HFF-Myc (cell line): ENCODE measurements around the gene MICAL2.

Source experiments
- DNase-seq: peaks from one replicate; pipeline ENCODE4 v3.0.0-alpha.2; 2011; ENCODE audit warnings: low read depth; ENCODE audit errors: extremely low read depth
- H3K4me3 ChIP-seq: replicated peaks from 2 replicates; pipeline ENCODE4 v1.5.1; 2011; ENCODE audit warnings: low read depth, mild to moderate bottlenecking, control low read depth, low read length
- CTCF ChIP-seq: IDR thresholded peaks from 2 replicates; pipeline ENCODE4 v1.5.1; 2012; ENCODE audit warnings: mild to moderate bottlenecking, low read depth, low read length, control low read depth; ENCODE audit errors: missing control alignments

MICAL2 gene

GRCh38 chr11:12077535-12078280 lies 32.7 kb upstream of the MICAL2 start:
- H3K4me3 ChIP-seq, result no peak overlapping the region
- no peak for DNase-seq
- no peak for TF ChIP-seq CTCF

- peak; percentile 88 for DNase-seq
- no peak for TF ChIP-seq CTCF
- no peak overlapping the region for H3K4me3 ChIP-seq
These were observed 30.4 kb upstream of the MICAL2 start for GRCh38 chr11:12079726-12080556.

GRCh38 chr11:12083380-12083779 lies 27.0 kb upstream of the MICAL2 start:
- no peak for DNase-seq
- H3K4me3 ChIP-seq, result no peak overlapping the region

GRCh38 chr11:12084256-12084655 lies 26.1 kb upstream of the MICAL2 start:
- DNase-seq, result no peak
- no peak overlapping the region for H3K4me3 ChIP-seq
- no peak for TF ChIP-seq CTCF

More at GRCh38 chr11:12083380-12083779, 27.0 kb upstream of the MICAL2 start:
- TF ChIP-seq CTCF, result peak; percentile 34

- no peak for TF ChIP-seq CTCF
- H3K4me3 ChIP-seq, result 0 out of 2 replicates have a peak overlapping the region, but pooled peaks have one; percentile 30
- DNase-seq, result no peak
These were observed 24.8 kb upstream of the MICAL2 start for GRCh38 chr11:12085371-12086251.
